GM19099 (cell line): Measurements from ENCODE around the gene ARHGAP44.

Source experiments
- POLR2A ChIP-seq: IDR thresholded peaks from 3 replicates; pipeline ENCODE4 v1.6.1; 2011; ENCODE audit warnings: low read depth; ENCODE audit not compliant: insufficient read length; ENCODE audit errors: extremely low read depth

The ARHGAP44 gene

DNA sequence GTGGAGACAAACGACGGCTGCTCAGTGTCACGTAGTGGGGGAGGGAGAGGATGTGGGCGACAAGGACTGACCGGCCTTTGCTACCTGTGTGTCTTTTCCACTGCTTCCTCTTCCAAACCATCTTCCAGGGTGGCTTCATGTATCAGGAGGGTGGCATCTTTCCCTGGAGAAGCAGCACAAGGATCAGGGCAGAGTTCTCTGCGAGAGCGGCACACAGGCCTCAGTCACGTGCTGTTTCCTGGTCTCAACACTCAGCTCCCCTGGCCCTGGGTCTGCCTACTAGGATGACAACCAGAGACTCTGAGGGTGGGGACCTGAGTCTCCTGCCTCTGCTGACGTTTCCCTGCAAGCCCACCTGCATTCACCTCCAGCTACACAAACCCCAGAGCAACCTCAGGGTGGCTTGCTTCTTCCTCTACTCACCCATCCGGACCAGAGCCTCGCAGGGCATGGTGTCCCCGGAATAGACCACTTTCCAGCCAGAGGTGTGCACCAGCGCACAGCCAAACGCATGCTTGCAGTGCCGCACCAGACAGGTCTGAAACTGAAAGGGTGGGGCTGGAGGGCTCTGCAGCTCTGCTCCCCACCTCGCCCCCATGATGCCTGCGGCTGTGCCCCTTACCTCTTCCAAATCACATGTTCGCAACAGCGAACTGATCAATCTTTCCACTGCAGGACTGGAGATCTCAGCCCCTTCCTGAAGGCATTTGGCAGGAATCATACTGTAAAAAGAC lies 205.2 kb downstream of the ARHGAP44 start:
- TF ChIP-seq POLR2A: no peak

DNA sequence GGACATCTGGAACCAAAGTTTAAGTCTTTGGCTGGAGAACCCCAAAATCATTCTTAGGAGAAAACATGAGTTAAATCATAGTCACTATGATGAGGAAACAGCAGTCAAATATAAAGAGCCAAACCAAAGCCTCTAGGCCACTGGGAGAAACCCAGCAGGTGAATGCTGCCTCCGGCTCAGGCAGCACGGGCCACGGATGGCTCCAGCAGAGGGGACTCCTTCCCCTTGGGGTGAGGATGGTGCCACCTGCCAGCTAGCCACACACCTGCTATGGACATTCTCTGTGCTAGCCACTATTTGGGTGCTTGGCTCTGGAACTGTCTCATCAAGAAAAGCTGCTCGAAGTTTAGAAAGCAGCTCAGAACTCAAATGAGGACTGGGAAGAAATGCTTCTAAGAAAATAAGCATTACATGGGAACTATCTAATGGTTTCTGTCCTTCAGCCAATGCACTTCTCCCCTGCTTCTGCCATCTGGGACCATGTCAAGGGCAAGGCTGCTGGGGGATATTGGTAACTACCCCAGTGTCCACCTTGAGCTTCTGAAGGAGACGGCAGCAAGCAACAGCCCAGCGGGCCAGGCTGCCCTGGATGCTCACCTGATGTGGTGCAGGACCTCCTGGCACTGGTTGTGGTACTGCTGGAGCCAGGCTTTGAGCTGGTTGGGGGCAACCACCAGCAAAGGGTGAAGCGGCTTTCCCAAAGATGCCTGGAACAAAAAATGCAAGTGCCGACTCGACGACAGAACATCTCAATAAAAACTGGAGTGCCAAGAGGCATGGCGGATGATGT lies 206.0 kb downstream of the ARHGAP44 start:
- TF ChIP-seq POLR2A: no peak

DNA sequence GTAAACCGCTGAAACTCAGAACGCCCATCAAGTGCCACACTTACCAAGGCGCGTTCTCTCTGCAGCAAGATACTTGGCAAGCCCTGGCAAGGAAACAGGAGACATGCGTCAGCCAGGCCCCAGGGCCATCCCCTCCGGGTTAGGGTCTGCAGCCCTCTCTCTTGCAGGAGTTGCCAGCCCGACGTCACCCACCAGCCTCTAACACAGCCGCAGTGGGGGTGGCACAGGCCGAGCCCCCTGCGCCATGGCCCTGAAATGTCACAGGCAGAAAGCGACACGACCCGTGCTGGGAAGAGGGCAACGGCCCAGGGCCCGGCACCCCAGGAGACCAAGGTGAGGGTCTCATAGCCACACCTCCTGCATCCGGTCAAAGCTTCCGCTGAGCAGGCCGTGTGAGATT lies 206.6 kb downstream of the ARHGAP44 start:
- TF ChIP-seq POLR2A: no peak

DNA sequence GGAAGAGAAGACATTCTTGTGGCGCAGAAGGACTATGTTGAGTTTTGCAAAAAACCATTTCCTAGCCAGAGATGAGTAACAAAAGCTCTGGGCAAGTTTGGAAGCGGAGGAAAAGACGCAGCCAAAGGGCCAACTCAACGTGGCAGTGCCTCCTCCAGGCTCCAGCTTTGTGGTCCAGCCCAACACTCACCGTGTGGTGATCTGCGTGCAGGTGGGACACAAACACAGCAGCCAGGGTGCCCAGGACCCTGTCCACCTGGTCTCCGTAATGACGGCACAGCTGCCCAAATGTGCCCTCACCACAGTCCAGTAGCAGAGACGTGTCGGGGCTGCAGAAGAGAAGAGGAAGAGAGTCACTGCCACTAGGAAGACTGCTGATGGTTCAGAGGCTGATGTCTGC lies 207.1 kb downstream of the ARHGAP44 start:
- TF ChIP-seq POLR2A: no peak

DNA sequence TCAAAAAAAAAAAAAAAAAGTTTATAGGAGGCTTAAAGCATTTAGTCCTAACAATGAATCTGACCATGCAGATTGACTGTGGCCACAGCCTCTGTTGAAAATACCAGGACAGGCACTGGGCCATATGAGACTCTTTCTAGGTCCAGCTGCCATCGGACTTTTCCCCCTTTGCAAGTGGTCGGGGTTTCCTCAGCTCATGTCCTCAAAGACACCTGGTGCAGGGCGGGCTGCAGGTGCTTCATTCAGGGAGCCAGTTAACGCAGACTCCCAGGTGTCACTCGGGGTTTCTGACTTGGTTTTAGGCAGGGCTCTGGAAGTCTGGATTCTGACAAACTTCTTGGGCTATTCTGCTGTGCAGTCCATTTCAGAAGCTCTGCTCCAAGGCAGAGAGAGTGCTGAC lies 207.6 kb downstream of the ARHGAP44 start:
- no peak for TF ChIP-seq POLR2A

DNA sequence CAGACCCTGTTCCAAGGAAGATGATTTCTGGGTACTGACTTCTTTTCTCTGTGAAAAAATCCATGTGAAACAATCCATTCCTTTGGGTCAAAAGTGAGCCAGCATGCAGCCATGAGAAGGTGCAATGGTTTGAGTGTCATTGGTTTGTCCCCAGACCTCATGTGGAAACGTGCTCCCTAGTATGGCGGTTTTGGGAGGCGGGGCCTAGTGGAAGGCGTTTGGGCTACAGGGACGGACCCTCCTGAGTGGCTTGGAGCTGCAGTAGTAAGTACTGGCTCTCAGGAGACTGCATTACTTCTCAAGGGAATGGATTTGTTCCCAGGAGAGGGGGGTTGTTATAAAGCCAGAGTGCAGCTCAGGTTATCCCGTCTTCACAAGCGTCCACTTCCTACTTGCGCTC lies 209.2 kb downstream of the ARHGAP44 start:
- TF ChIP-seq POLR2A: no peak

DNA sequence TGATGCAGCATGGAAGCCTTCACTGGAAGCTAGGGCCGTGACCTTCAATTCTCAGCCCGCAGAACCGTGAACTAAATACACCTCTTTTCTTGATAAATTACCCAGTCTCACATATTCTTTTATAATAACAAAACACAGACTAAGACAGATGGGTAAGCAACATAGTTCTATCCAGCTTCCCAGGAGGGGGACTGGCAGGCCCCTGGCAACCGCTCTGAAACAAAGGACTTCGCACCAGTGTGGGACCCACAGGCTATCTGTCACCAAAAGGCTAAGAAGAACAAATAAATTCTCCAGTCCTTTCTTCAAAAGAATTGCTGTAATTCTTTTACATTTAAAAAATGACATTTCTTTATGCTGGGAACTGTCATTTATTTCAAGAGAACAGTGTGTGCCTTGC lies 209.6 kb downstream of the ARHGAP44 start:
- TF ChIP-seq POLR2A: no peak

DNA sequence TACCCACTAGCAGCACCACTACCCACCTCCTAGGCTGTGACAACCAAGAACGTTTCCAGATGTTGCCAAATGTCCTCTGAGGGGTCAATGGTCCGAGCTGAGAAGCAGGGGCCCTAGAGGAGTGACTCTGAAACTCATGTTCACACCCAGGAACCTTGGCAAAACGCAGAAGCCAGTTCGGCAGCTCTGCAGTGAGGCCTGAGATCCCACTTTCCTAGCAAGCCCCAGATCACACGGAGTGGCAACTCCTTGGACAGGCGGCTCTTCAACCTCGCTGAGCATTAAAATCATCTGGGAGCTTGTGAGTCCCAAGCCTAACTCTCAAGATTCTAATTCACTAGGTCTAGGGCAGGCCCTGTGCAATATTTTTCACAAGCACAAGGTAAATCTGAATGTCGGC lies 211.3 kb downstream of the ARHGAP44 start:
- TF ChIP-seq POLR2A: no peak

DNA sequence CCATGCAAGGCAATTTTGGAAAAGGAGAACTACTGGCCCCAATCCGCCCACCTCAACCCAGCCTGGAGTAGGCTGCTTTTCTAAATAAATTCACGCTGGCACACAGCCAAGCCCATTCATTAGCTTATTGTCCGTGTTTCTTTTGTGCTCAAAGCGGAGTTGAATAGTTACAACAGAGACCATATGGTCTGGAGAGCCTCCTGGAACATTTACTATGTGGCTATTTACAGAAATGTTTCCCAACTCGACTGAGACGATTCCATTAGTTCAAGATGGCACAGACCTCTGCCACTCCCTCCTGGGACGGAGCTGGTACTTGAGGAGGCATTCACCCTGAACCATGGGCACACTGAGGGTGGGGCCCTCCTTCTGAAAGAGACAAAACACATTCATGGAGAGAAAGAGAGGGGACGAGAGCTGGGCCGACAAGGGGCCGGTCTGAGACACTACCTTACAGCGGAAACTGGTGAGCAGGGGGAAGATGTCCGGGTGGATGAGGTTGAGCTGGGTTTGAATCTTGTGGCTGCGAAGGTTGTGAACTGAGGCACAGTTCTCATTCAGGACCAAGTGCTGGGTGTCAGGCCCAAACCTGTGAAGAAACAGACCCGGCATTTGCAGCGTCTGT lies 212.8 kb downstream of the ARHGAP44 start:
- no peak for TF ChIP-seq POLR2A

DNA sequence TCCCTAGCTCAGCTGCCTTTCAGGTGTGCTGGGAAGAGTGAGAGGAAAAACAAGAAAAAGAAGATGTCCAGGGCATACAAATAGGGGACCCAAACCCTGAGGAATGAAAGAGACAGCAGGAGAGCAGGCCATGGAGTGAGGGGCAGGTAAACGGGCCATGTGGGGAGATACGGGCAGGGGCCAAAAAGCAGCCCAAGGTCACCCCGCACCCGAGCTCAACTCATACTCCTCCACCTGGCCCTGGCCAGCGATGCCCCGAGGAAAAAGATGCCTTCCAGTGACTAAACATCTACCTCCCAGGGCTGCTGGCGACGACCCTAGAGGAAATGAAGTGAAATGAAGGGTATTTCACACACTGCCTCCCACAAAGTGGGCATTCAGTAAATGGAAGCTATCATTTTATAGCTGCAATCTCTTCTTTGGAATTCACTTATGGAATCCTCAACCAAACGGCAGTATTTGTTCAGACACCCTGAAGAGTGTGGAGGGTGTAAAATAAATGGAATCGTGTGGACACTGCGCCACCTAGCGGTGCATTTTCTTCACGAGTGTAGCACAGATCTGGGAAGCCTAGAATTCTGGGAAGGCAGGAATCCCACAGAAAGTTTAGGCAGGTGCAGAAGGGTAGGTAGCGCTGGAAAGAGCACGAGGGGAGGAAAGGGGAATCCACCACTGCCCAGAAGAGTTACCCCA lies 213.6 kb downstream of the ARHGAP44 start:
- no peak for TF ChIP-seq POLR2A

DNA sequence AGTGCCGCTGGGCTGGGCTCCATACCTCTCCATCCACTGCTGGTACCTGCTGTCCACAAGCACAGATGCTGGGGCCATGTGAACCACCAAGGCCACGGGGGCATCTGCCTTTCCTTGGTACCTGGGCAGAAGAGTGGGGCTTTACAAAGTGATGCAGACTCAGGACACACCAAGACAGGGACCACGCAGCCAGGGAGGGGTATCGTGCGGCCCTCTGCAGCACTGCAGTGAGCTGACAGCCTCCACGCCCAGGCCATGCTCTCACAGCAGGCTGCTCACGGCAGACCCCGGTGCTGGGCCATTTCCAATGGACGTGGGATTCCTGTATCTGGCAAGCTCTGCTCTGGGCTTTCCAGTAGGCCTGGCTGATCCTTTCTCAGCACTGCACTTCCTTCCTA lies 214.2 kb downstream of the ARHGAP44 start:
- no peak for TF ChIP-seq POLR2A

DNA sequence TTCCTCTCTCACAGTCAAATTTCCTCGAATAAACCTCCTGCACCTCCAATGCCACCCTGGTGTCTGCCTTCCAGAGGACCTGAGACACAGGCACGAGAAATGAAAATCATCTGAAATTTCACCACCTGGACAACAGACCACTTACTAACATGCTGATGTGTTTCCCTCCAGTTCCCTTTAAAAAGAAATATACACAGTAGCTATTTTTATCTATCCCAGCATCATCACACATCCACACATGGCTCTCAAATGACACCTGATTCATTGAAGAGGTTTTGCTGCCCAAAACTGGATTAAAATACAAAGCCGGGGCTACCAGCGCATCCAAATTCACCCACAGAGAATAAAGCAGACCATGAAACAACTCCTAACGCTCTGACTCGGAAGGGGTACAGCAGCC lies 214.6 kb downstream of the ARHGAP44 start:
- TF ChIP-seq POLR2A: no peak

DNA sequence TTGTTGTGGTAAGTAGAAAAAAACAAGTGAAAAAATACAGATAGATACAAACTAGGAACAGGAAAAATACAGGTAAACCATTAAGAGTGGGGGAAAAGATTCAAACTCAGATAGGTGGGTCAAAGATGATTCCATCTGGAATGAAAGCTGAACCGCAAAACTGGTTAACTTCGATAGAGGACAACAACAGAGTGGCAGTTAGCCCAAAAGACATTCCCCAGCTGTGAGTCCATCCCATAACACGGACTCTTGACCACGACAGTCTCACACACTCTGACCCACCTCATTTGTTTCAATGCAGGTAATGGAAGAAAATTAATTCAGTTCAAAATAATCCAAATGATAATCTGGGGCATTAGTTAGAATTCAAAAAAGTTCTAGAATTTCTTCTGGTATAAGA lies 215.0 kb downstream of the ARHGAP44 start:
- no peak for TF ChIP-seq POLR2A

DNA sequence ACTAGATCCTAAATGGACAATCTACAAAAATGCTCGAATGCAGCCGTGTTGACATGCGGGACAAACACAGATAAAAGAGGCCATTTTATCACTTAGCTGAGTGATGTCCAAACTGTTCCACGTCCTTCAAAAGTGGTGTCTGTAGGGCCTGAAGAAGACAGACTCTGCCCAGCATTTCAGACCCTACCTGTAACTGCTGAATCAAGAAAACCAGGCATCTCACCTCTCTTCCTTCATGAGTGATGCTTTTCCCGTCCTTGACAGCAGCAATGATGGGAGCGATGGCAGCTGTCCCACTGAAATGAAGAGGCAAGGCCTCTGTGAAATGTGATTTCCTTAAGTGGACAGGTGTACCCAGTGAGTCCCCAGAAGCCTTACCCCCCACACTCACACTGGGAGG lies 216.2 kb downstream of the ARHGAP44 start:
- TF ChIP-seq POLR2A: no peak

DNA sequence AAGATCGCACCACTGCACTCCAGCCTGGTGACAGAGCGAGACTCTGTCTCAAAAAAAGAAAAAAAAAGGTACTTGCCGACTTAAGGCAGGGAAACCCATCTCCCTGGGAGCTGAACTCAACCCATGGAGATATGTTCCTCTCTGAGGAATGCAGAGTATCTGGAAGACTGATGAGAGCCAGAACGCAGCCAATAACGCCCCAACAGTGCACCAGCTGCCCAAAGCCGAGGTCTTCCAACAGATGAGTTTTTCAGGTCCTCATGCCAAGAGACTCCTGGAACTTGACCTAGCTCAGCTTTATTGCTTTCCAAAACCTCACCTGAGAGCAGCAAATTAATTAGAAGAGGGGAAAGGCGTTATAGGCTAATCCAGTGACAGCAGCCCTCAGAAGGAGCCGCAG lies 219.2 kb downstream of the ARHGAP44 start:
- no peak for TF ChIP-seq POLR2A
